ENCODE results near the gene PHTF1.

The PHTF1 gene

DNA sequence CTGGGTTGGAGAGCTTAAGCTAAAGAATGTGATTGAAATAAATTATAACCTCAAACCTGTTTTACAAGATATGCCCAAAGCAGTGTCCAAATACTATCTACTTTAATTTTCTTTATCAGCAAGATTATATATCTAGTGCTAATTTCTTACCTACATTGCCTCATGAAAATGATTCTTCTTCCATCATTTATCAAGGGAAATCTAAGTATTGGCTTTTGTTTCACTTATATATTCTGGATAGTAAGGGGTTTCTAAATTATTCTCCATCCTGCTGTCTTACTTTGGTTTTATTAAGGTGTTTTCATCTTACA is 81.2 kb downstream of the PHTF1 start:
- TF ChIP-seq, protein P1, sequence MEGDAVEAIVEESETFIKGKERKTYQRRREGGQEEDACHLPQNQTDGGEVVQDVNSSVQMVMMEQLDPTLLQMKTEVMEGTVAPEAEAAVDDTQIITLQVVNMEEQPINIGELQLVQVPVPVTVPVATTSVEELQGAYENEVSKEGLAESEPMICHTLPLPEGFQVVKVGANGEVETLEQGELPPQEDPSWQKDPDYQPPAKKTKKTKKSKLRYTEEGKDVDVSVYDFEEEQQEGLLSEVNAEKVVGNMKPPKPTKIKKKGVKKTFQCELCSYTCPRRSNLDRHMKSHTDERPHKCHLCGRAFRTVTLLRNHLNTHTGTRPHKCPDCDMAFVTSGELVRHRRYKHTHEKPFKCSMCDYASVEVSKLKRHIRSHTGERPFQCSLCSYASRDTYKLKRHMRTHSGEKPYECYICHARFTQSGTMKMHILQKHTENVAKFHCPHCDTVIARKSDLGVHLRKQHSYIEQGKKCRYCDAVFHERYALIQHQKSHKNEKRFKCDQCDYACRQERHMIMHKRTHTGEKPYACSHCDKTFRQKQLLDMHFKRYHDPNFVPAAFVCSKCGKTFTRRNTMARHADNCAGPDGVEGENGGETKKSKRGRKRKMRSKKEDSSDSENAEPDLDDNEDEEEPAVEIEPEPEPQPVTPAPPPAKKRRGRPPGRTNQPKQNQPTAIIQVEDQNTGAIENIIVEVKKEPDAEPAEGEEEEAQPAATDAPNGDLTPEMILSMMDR (IDR thresholded peaks at IDR 0.05; ENCODE audit: insufficient read depth, low read depth, low read length, missing control alignments): no peak

DNA sequence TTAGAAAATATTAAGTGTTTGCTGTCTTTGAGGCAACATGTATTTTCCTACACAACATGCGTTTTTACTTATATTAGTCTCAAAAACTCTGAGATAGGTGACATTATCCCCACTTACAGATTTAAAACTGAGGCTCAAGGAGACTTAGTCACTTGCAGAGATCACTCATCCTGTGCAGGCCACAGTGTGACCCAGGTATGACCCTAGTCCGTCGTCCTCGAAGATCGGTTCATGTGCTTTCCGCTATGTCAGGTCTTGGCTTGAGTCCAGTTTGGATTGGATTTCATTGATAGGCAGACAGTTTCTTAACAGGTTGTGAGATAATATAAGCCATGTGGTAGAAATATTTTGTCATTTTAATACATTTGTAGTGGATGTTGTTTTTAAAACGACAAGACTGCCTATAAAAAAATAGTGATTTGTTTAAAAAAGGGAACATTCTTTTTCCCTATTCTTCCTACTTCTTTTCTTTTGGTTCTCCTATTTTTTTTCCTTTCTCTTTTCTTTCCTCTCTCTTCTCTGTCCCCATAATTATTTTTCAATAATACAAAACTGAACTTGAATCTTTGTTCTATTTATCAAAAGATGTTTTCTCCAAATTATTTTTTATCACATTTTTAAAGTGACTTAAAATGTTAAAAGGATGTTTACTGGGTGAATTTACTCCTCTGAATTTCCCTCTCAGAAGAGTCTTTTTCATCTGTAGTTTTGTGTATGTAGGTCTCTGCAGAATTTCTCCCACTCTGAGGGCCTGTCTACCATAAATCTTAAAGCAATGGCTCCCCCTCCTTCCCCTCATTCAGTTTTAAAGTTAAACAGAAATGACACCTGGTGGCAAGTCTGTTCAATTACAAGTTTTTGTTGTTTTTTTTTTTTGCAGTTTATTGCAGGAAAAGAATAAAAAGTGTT is 81.8 kb downstream of the PHTF1 start:
- no peak overlapping the region for H3K4me3 ChIP-seq (ENCODE audit: low read depth, low read length)
- DNase-seq (ENCODE audit: low read depth): peak; percentile 52
- TF ChIP-seq, protein P1 (IDR thresholded peaks at IDR 0.05; ENCODE audit: insufficient read depth, low read depth, low read length, missing control alignments): peak; percentile 37

More for the DNA sequence above, 81.2 kb downstream of the PHTF1 start:
- no peak overlapping the region for H3K4me3 ChIP-seq (ENCODE audit: low read depth, low read length)
- DNase-seq (ENCODE audit: low read depth): no peak

DNA sequence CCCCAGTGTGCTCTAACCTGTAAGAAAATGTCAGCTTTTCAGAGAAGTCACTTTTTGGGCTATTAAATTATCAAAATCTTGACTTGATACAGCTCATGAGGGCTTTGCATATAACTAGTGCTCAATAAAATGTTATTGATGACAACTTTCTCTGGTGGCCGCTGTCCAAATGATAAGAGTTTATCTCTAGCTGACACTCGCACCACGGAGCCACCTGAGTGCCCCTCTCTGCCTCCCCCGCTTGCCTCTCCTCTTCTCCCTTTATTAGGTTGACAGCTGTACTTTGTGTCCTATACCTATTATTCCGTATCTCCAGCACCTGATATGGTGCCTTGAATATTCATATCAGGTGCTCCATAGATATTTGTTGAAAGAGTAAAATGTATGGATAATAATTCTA is 82.8 kb downstream of the PHTF1 start:
- no peak for DNase-seq (ENCODE audit: low read depth)
- TF ChIP-seq, protein P1 (IDR thresholded peaks at IDR 0.05; ENCODE audit: insufficient read depth, low read depth, low read length, missing control alignments): no peak
- H3K4me3 ChIP-seq (ENCODE audit: low read depth, low read length): no peak overlapping the region

DNA sequence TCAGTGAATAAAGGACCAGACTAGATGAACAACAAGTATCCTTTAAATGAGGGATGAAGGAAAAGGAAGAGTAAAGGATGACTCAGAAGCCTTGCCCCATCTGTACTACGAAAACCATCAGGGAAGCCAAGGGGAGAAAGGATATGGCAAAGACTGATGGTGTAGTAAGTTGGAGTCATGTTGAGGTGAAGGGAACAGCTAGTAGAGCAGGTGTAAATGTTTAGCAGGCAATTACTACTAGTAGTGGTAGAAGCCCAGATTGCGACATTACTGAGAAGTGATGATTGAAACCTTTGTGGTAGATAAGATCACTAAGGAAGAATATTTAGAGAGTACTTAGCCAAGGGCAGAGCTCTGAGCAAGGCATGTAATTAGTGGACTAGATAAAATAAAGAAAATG is 84.0 kb downstream of the PHTF1 start:
- TF ChIP-seq, protein P1 (IDR thresholded peaks at IDR 0.05; ENCODE audit: insufficient read depth, low read depth, low read length, missing control alignments): no peak
- DNase-seq (ENCODE audit: low read depth): no peak

DNA sequence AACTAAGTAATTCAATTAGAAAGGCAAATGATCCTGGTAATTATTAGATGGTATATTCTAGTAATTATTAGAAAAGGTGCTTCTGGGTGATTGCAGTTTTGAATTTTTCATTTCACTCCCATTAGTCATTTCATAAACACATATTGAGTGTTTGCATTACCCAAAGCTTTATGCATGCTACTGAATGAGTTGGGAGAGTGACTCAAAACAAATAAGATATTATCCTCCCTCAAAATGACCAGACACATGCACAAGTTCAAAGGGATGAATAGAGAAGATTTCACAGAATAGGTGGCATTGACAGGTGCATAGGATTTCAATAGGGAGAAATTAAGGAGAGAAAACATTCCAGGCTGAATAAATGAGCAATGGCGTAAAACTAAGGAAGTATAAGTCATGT is 84.7 kb downstream of the PHTF1 start:
- TF ChIP-seq, protein P1 (IDR thresholded peaks at IDR 0.05; ENCODE audit: insufficient read depth, low read depth, low read length, missing control alignments): no peak
- DNase-seq (ENCODE audit: low read depth): no peak
- H3K4me3 ChIP-seq (ENCODE audit: low read depth, low read length): no peak overlapping the region

More for the DNA sequence above, 84.0 kb downstream of the PHTF1 start:
- no peak overlapping the region for H3K4me3 ChIP-seq (ENCODE audit: low read depth, low read length)

DNA sequence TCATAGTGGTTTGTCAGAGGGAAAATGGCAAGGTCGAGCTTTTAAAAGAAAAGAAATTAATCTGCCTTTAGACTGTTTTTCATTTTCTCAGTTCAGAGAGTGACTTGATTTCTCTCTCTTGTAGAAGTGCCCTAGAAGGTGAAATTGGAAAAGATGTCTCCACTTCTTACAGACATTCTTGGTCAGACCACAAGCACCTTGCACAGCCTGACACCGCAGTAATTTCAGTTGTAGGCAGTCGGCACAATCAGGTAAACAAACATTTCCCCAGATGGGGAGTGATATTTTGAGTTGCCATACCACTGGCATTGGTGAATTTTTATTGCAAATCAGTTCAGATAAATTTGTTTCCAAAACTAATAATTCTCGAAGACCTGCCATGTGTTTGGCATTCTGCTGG is 86.8 kb downstream of the PHTF1 start:
- TF ChIP-seq, protein P1 (IDR thresholded peaks at IDR 0.05; ENCODE audit: insufficient read depth, low read depth, low read length, missing control alignments): no peak
- no peak for DNase-seq (ENCODE audit: low read depth)
- H3K4me3 ChIP-seq (ENCODE audit: low read depth, low read length): no peak overlapping the region

DNA sequence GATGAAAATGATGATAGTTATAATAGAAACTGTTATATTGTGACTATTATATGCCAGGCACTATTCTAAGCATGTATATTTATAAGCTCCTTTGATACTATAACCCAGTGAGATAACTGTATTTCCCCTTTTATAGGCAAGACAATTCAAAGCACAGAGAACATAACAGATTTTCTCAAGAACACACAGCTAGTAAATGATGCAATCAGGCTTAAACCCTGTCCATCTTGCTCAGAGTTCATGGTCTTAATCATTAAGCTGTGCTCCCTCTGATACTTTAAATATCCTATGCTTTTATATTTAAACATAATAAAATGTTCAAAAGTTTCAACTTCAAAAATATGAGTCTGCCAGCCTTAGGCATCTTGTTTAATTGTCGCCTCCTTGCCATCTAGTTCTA is 88.6 kb downstream of the PHTF1 start:
- no peak overlapping the region for H3K4me3 ChIP-seq (ENCODE audit: low read depth, low read length)
- no peak for DNase-seq (ENCODE audit: low read depth)
- TF ChIP-seq, protein P1 (IDR thresholded peaks at IDR 0.05; ENCODE audit: insufficient read depth, low read depth, low read length, missing control alignments): no peak
